A204.1 (cell line): ENCODE results near the gene ATPAF1.
"Not testable (repeated sequence)": the region's sequence is repeated elsewhere in the genome, so short reads cannot be mapped to it uniquely, and the experiment has no call there.

Source experiments
- FAIRE-seq: peaks from 2 replicates; lab custom pipeline; 2012; peaks lifted over from hg19 to GRCh38; lab: Jason Lieb, UNC

The ATPAF1 gene

GRCh38 chr1:46667782-46668760 lies at the start of gene ATPAF1:
Gene ATPAF1 (minus strand): TSS chr1:46668364. CDS start chr1:46668322, 42 bp downstream.
- no peak for FAIRE-seq

DNA sequence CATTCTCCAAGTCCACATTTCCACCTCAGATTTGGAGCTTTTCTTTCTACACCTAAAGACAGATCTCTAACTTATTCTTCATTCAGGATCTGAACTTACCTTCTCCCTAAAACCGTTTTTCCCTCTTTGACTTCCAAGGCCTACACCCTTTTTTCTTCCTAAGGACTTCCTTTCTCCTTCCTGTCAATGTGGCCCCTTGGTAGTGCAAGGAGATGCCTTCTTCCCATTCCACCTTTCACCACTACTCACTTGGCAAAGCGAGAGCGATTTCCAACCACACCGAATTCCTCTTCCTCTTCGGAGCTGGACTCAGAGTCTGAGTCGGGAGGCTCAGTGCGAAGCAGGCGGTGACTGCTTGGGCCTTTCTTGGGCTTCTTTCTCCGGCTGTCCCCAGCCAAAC lies 49.5 kb upstream of the ATPAF1 start:
- no peak for FAIRE-seq

GRCh38 chr1:46714976-46715375 lies 46.8 kb upstream of the ATPAF1 start:
- FAIRE-seq: no peak

GRCh38 chr1:46708121-46708520 lies 40.0 kb upstream of the ATPAF1 start:
- no peak for FAIRE-seq

DNA sequence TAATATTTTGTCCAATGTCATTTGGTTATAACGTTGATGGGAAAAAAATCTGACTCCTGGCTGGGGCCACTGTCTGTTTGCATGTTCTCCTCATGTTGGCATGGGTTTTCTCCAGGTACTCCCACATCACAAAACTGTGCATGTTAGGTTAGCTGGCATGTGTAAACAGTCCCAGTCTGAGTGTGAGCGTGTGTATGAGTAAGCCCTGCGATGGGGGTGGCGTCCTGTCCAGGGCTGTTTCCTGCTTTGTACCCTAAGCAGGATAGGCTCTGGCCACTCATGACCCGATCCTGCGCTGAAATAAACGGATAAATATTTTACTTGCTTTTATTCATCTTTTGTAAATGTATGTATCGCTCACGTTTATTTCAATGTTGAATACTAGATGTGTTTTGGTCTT lies 37.2 kb upstream of the ATPAF1 start:
- FAIRE-seq: no peak

DNA sequence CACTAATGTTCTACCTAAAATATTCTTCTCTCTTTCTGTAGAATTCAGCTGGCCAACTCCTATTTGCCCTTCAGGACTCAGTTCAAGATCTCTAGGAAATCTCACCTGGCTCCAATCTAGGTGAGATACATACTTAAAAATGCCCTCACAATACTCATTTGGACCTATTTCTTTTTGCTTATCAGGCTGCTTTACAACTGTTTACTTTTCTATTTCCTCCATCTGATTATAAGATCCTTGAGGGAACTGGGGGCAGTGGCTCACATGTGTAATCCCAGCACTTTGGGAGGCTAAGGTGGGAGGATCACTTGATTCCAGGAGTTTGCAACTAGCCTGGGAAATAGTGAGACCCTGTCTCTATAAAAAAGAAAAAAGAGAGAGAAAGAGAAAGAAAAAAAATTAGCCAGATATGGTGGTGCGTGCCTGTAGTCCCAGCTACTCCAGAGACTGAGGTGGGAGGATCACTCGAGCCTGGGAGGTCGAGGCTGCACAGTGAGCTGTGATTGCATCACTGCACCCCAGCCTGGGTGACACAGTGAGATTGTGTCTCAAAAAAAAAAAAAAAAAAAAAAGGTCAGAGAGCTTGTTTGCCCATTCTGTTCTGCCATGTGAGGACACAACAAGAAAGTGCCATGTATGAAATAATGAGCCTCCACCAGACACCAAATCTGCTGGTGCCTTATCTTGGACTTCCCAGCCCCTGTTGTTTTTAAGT lies 35.9 kb upstream of the ATPAF1 start:
- FAIRE-seq: no peak

- no peak for FAIRE-seq
Measured at GRCh38 chr1:46699666-46700065, 31.5 kb upstream of the ATPAF1 start.

GRCh38 chr1:46697053-46697452 lies 28.9 kb upstream of the ATPAF1 start:
- no peak for FAIRE-seq

GRCh38 chr1:46694676-46695075 lies 26.5 kb upstream of the ATPAF1 start:
- FAIRE-seq: not testable (repeated sequence)

DNA sequence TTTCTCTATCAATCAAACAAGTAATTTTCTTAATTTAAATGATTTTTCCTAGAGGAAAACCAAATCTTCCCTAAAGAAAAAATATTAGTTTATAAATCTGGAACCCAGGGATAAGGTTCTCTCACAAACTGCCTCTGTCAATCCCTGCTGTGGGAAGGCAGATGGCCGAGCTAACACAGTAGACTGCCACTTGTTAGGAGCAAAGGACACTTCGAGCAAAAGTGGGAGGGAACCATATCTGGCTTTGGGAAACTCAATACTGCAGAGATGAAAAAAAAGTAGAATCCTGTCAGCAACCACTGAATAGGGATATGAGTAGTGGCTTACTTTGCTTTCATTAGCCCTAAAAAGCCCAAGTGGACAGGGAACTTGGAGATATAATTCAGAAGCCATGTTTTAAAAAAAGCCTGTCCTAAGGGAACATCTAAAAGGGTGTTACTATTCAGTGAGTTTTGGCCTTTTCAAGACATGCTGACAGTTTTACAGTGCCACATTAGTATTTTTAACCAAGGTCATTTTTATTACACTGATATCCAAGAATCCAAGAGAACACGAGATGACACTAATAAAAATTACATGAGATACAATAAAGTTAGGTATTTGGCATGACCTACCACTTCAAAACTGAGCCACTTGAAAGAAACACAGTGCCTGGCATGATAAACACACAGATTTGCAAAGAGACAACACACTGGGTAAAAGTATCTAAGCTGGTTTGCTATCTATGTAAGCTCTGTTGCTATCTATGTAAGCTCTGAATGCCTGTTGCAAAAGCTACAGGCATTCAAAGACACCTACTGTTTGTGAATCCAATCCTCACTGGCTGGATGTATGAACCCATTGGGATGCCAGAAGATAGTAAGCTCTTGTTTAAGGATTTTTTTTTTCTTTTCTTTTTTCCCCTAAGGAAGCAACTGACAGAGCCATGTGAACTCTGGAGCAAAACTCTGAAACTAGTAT lies 24.9 kb upstream of the ATPAF1 start:
- FAIRE-seq: no peak

DNA sequence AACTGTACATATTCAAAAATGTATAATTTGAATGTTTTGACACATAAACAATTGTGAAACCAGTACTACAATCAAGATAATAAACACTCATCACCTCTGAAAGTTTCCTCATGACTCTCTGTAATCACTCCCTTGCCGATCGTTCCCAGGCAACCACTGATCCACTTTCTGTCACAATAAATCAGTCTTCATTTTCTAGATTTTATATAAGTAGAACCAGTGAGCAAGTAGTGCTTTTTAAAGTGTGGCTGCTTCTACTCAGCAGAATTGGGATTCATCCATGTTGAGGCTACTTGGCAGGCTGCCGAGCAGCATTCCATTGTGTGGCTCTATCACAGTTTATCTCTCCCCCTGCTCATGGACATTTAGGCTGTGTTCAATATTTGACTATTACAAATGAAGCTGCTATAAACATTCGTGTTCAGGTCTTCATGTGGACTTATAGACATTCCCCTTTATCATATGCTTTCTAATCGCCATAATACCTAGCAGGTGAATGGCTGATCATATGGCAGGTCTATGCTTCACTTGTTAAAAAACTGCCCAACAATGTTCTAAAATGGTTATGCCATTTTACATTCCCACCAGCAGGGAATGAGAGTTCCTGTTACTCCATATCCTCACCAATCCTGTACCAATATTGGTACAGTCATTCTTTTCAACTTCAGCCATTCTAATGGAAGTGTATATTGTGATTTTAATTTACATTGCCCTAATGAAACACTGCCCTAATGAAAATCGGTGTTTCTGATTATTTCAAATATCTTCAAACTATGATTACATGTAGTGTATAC lies 24.0 kb upstream of the ATPAF1 start:
- no peak for FAIRE-seq

- FAIRE-seq: no peak
Measured at GRCh38 chr1:46690931-46691421, 22.8 kb upstream of the ATPAF1 start.

DNA sequence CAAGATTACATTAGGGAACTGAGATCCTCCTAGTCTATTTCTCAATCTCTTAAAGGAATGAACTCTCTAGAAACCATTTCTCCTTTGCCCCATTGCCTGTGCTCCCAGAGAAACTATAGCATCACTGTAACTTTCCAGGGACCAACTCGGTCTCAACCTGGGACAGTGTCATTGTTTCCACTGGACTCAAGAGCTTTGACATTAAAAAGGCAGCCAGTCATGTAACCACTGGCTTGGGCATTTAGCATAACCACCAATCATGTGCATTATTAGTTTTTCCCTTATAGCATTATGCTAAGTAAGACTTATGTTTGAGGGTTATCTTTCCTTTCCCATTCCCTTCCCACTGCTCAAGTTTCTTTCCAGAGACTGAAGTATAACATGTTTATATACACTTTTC lies 21.7 kb upstream of the ATPAF1 start:
- no peak for FAIRE-seq

DNA sequence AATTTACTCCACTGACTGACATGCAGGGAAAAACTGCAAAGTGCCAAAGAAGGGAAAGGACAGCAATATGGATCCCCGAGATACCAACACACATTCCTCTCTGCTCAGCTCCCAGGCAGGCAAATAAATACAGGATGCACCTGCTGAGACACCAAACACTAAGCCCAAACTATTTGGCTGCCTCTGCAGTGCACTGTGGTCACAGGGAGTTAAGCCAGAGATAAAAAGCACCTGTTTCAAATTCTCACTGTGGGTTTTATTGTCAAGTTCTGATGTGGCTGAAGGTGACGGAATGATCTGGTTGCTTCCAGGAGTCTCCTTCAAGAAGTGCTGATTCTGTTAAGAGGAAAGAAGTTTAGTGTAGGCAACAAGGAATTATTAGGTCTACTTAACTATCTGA lies 21.2 kb upstream of the ATPAF1 start:
- no peak for FAIRE-seq

- no peak for FAIRE-seq
Measured at GRCh38 chr1:46687921-46688509, 19.9 kb upstream of the ATPAF1 start.

GRCh38 chr1:46687093-46687659 lies 19.0 kb upstream of the ATPAF1 start:
- FAIRE-seq: no peak

GRCh38 chr1:46686255-46686654 lies 18.1 kb upstream of the ATPAF1 start:
- FAIRE-seq: no peak

DNA sequence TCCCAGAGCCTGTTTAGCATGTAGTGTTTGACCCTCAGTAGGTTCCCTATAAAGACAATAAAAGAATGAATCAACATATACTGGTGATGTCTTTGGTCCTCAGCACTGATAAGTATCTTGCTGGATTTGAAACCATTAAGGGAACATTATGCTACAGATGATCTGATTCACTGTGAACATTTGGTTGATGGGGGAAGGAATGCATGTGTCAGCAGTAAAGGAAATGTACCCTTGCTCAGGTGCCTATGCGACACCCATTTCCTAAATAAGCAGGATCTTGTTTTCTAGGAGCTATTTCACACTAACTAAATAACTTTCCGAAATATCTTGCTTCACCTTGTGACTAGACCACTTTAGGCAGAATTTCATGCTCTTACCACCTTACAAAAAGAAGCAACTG lies 16.5 kb upstream of the ATPAF1 start:
- FAIRE-seq: no peak

- FAIRE-seq: no peak
Measured at GRCh38 chr1:46682064-46682463, 13.9 kb upstream of the ATPAF1 start.

DNA sequence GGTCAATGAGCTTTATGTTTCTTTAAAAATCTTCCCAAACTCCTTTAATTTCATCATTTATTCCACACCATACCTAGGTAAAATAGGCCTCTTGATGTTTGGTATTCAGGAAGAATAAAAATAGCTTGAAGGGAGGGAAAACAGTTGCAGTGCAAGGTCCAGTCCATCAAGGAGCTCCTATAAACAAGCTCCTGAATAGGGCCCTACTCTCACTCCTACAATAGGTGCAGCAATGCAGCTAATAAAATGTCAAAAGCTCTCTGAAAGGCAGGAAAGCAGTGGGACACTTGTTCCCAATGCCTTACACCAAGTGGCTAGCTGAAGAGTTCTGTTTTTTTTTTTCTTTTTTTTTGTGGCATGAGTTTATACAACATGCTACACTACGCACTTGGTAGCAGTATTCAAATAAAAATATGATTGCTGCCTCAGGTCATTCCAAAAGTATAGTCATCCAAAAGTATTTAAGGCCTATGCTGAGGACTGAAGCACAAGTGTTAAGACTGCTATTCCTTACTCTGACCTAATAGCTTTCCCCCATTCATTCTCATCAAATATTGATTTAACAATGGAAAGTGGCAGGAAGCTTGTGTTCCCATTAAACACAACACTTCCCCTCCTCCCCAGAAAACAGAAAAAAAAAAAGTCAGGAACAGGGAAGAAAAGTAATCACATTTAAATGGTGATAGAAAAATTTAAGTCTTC lies 13.3 kb upstream of the ATPAF1 start:
- FAIRE-seq: no peak
